A549 (cell line): Measurements from ENCODE around the gene COL8A2. TPM values are rescaled to one million over a fixed set of nuclear protein-coding genes. Genes with fewer than 3 reads are reported as not detected.

Experiments
- ATAC-seq, 2 experiments: fragments of 200-7000 bp in 1 of 2; fragments of >200 bp in 1 of 2; cut with Nextera tagmentation in 1 of 2; cut with Tn5 transposase in 1 of 2; 3 replicates each; pipeline versions ENCODE4 v1.8.0 to v1.9.1; 2018 to 2020; ENCODE audit warnings: mild to moderate bottlenecking in 1 of 2, moderate library complexity in 1 of 2
- CTCF ChIA-PET: fragments of 300-600 bp; sonication (Branson Sonifier 250); formaldehyde crosslinking; extraction: SDS; loops from one replicate; lab custom pipeline; 2021; ENCODE audit warnings: antibody characterized with exemption, inconsistent platforms; lab: Yijun Ruan, JAX
- POLR2A ChIA-PET: fragments of 350-600 bp; formaldehyde crosslinking; extraction: SDS; loops from one replicate; lab custom pipeline; 2021; ENCODE audit warnings: antibody characterized with exemption, inconsistent platforms; lab: Yijun Ruan, JAX
- DNase-seq, 2 experiments: peaks; one replicate each; pipeline versions ENCODE4 v3.0.0 to v3.0.0-alpha.2; 2011 to 2016; ENCODE audit warnings: low read depth in 1 of 2, low spot score in 1 of 2
- FAIRE-seq: peaks from 2 replicates; lab custom pipeline; 2011; peaks lifted over from hg19 to GRCh38; lab: Jason Lieb, UNC
- H3K27ac ChIP-seq, 2 experiments: fragments of >200 bp; sonication (Bioruptor Twin); formaldehyde crosslinking; 3 replicates each; pipeline ENCODE4 v1.5.1; 2016 to 2017
- H3K4me1 ChIP-seq: fragments of >200 bp; sonication (Bioruptor Twin); formaldehyde crosslinking; 3 replicates; pipeline ENCODE4 v1.6.1; 2016
- H3K4me2 ChIP-seq: fragments of >200 bp; sonication (Bioruptor Twin); formaldehyde crosslinking; 3 replicates; pipeline ENCODE4 v1.6.1; 2016
- H3K4me3 ChIP-seq: fragments of >200 bp; sonication (Bioruptor Twin); formaldehyde crosslinking; 3 replicates; pipeline ENCODE4 v1.5.1; 2016
- H3K9me3 ChIP-seq: fragments of >200 bp; sonication (Bioruptor Twin); formaldehyde crosslinking; 3 replicates; pipeline ENCODE4 v1.6.1; 2016
- CBX2 ChIP-seq: fragments of 200-600 bp; sonication (generic); IDR thresholded peaks from 2 replicates; pipeline ENCODE4 v1.6.1; 2016; ENCODE audit warnings: low read depth, mild to moderate bottlenecking, borderline replicate concordance
- CBX8 ChIP-seq: fragments of 200-600 bp; sonication (generic); IDR thresholded peaks from 2 replicates; pipeline ENCODE4 v1.6.1; 2016
- EHMT2 ChIP-seq: fragments of 200-600 bp; sonication (generic); IDR thresholded peaks from 2 replicates; pipeline ENCODE4 v1.6.1; 2016; ENCODE audit warnings: antibody characterized with exemption, low read depth, mild to moderate bottlenecking, moderate library complexity
- EP300 ChIP-seq, 2 experiments: fragments of >200 bp; sonication (Bioruptor Twin); formaldehyde crosslinking; IDR thresholded peaks; 2 replicates in 1 of 2; 3 replicates in 1 of 2; pipeline ENCODE4 v1.6.1; 2016 to 2017
- HES2 ChIP-seq: fragments of >200 bp; sonication (Bioruptor Twin); formaldehyde crosslinking; IDR thresholded peaks from 2 replicates; pipeline ENCODE4 v1.6.1; 2016
- KDM1A ChIP-seq: fragments of 200-600 bp; sonication (generic); IDR thresholded peaks from 2 replicates; pipeline ENCODE4 v1.6.1; 2016; ENCODE audit warnings: low read depth, mild to moderate bottlenecking
- KDM5A ChIP-seq: fragments of 200-600 bp; sonication (generic); IDR thresholded peaks from 2 replicates; pipeline ENCODE4 v1.6.1; 2016; ENCODE audit warnings: antibody characterized with exemption, mild to moderate bottlenecking
- PBX3 ChIP-seq: IDR thresholded peaks from 2 replicates; pipeline ENCODE4 v1.6.1; 2012
- POLR2AphosphoS2 ChIP-seq: conservative IDR thresholded peaks from 2 replicates; pipeline ENCODE4 v1.6.1; 2012; ENCODE audit warnings: low read length, improper control_type of control experiment, inconsistent platforms
- RARB ChIP-seq: fragments of 250-450 bp; sonication (Bioruptor Pico); IDR thresholded peaks from 2 replicates; pipeline ENCODE4 v1.8.0; 2021; ENCODE audit warnings: mild to moderate bottlenecking, moderate library complexity
- TP53 ChIP-seq: fragments of 250-450 bp; sonication (Bioruptor Pico); IDR thresholded peaks from 2 replicates; pipeline ENCODE4 v1.5.0; 2021; ENCODE audit warnings: mild to moderate bottlenecking, moderate library complexity
- ZSCAN20 ChIP-seq: fragments of 250-450 bp; sonication (Bioruptor Pico); IDR thresholded peaks from 2 replicates; pipeline ENCODE4 v1.8.0; 2022; ENCODE audit warnings: mild to moderate bottlenecking, moderate library complexity
- WGBS: methylation state at CpG from one replicate; pipeline ENCODE4 v1.1.6; 2017; ENCODE audit errors: missing lambda C conversion rate; 5-methylcytosine and 5-hydroxymethylcytosine counted together
- polyA plus RNA-seq, 4 experiments: library from polyadenylated mRNA; depleted of rRNA in 3 of 4; stranded (reverse); fragments of >200 nt; fragmentation: RNase III in 1 of 4; extraction: RNeasy Plus Mini Kit Qiagen cat#74134 plus additional on column Dnase treatment in 1 of 4; gene quantifications; 2 replicates in 3 of 4; 3 replicates in 1 of 4; pipeline ENCODE4 v1.2.3, GENCODE V29; 2011 to 2017
- TF ChIP-seq, protein P1 (sequence below): fragments of >200 bp; sonication (Bioruptor Twin); formaldehyde crosslinking; IDR thresholded peaks from 3 replicates; pipeline ENCODE4 v1.5.1; 2016

COL8A2 gene
- polyA plus RNA-seq, 2 of the 4 experiments (the other 2 are of a cell fraction) = 0.05 to 0.12 TPM

DNA sequence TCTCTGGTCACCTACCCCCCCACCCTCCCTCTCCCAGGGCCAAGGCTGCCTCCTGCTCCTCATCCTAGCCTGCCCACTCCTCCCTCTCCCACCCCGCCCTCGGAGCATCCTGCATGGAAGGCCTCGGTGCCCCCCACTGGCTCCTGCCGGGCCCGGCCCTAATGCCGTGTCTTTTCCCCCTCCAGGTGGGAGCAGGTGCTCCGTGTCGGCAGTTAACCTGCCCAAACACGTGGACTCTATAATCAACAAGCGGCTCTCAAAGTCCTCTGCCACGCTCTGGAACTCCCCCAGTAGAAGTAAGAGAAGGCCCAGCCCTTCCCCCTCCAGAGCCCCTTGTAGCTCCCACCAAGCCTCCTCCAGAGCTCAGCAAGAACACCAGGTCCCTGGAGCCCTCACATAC is 49.7 kb upstream of the COL8A2 start (continued):
- TF ChIP-seq HES2 (no peak), PBX3 (no peak)

DNA sequence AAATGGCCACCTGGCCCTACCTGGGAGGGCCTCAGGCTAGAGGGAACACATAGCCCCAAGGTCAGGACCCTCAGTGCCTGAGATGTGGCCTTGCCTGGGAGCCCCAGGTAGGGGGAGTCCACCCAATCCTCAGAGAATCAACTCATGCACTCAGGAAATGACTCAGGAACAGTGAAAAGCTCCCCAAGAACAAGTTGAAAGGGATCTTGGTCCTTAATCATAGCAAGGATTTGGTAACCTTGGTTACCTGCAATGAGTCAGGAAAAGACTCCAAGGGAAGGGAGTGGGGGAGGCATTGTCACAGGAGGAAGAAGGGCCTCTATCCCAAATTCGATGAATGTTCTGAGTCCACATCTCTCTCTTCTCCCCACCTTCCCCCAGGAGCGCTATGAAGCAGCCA is 48.0 kb upstream of the COL8A2 start:
- POLR2A ChIA-PET = interaction anchor here (0.7 kb wide), 1 partner anchor 17 kb away, joined by 4 read pairs; the partner anchor contains the start of gene MAP7D1
- CTCF ChIA-PET = interaction anchor here (1.3 to 8.0 kb wide), 7 partner anchors 9 to 113 kb away, joined by 3 to 54 read pairs (median 5); partner anchors contain the start of gene MAP7D1
- FAIRE-seq (no peak), DNase-seq (peak in 1 of 2 experiments; percentile 42), ATAC-seq (peak; percentile 58 to 67)
- no peak for TF ChIP-seq TP53 (CRISPR knock-in tag)
- no peak for TF ChIP-seq KDM5A
- no peaks in the 10 kb centered on the region for H3K9me3 ChIP-seq
- 60% methylated on average over 2 of the region's 2 CpGs for WGBS
- H3K27ac ChIP-seq = peak overlapping the region; percentile 58 to 82
- H3K4me3 ChIP-seq = no peak overlapping the region
- H3K4me1 ChIP-seq = peaks cover 18% of the 10 kb centered on the region
- peak overlapping the region; percentile 42 for H3K4me2 ChIP-seq

DNA sequence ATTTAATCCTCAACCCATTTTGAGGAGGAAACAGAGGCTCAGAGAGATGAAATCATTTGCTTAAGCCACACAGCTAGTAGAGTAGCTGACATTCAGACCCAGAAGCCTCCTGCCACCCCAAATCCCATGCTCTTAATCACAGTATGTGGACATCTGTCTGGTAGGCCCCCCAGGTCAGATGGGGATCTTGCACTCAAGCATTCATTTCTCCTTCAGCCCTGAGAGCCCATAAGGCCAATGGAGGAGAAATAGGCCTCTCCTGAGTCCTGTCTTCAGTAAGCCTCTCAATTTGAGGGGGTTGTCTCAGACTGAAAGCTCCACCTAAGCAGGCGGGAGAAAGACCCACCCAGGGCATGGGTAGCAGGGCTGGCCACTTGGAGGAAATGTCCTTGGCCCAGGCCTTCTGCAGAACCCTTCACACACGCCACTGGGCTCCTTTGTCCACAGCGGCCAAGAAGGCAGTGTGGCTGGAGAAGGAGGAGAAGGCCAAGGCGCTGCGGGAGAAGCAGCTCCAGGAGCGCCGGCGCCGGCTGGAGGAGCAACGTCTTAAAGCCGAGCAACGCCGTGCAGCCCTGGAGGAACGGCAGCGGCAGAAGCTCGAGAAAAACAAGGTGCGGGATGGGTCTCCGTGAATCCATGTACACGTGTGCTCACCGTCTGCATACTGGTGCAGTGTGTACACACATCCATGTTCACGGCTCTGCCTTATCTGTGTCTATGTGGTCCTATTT is 47.2 kb upstream of the COL8A2 start:
- peak overlapping the region; percentile 53 to 82 for H3K27ac ChIP-seq
- H3K4me2 ChIP-seq = peak overlapping the region; percentile 42
- H3K4me3 ChIP-seq = no peak overlapping the region
- DNase-seq (no peak), FAIRE-seq (no peak), ATAC-seq (no peak)
- no peaks in the 10 kb centered on the region for H3K9me3 ChIP-seq
- TF ChIP-seq EP300 (IDR thresholded peaks at IDR 0.05) = no peak
- no peak for TF ChIP-seq POLR2AphosphoS2
- TF ChIP-seq CBX8 = no peak
- no peak for TF ChIP-seq EHMT2
- TF ChIP-seq RARB (CRISPR knock-in tag) = no peak
- TF ChIP-seq CBX2 = no peak
- TF ChIP-seq, protein P1, sequence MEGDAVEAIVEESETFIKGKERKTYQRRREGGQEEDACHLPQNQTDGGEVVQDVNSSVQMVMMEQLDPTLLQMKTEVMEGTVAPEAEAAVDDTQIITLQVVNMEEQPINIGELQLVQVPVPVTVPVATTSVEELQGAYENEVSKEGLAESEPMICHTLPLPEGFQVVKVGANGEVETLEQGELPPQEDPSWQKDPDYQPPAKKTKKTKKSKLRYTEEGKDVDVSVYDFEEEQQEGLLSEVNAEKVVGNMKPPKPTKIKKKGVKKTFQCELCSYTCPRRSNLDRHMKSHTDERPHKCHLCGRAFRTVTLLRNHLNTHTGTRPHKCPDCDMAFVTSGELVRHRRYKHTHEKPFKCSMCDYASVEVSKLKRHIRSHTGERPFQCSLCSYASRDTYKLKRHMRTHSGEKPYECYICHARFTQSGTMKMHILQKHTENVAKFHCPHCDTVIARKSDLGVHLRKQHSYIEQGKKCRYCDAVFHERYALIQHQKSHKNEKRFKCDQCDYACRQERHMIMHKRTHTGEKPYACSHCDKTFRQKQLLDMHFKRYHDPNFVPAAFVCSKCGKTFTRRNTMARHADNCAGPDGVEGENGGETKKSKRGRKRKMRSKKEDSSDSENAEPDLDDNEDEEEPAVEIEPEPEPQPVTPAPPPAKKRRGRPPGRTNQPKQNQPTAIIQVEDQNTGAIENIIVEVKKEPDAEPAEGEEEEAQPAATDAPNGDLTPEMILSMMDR = no peak
- TF ChIP-seq HES2 = no peak
- no peak for TF ChIP-seq ZSCAN20 (CRISPR knock-in tag)
- TF ChIP-seq, all 56 proteins: peak for 0
- POLR2A ChIA-PET = interaction anchor here (0.7 kb wide), 1 partner anchor 16 kb away, joined by 4 read pairs; the partner anchor contains the start of gene MAP7D1
- peaks cover 18% of the 10 kb centered on the region for H3K4me1 ChIP-seq
- CTCF ChIA-PET = interaction anchor here (0.9 to 8.0 kb wide), 8 partner anchors 9 to 114 kb away, joined by 3 to 54 read pairs (median 4); partner anchors contain the start of gene MAP7D1
- WGBS = 95% methylated on average over 20 of the region's 21 CpGs

DNA sequence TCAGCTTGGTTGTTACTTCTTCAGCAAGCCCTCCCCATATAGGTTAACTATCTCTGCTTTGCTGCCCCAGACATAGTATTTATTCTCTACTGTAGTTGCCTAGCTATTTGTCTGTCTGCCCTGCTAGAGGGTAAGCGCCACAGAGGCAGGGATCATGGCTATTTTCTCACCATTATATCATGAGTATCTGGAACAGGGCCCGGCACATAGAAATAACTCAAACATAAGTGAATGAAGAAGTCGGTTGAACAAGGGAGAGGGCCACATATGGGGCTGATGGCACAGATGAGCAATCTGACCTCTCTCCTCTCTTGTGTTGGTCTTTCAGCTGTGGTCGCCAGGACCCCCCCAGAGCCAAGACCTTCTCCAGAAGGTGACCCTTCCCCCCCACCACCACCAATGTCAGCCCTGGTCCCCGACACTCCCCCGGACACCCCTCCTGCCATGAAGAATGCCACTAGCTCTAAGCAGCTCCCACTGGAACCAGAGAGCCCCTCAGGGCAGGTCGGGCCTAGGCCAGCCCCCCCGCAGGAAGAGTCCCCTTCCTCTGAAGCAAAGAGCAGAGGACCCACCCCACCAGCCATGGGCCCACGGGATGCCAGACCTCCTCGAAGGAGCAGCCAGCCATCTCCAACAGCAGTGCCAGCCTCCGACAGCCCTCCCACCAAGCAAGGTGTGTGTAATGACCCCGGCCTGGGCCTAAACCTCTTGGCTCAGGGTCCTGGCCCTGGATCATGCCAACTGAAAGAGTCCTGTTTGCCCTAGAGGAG is 45.8 kb upstream of the COL8A2 start:
- 81% methylated on average over 5 of the region's 12 CpGs for WGBS
- H3K4me3 ChIP-seq = no peak overlapping the region
- CTCF ChIA-PET = interaction anchor here (1.2 to 8.0 kb wide), 5 partner anchors 18 to 37 kb away, joined by 3 to 54 read pairs (median 6); partner anchors contain the start of gene TRAPPC3
- peak overlapping the region in 1 of 2 experiments; percentile 30; a peak in 1 of 6 replicates for H3K27ac ChIP-seq
- ATAC-seq (no peak), DNase-seq (no peak), FAIRE-seq (no peak)
- no peak for TF ChIP-seq KDM1A
- no peaks in the 10 kb centered on the region for H3K9me3 ChIP-seq
- peaks cover 21% of the 10 kb centered on the region for H3K4me1 ChIP-seq
- POLR2A ChIA-PET = interaction anchor here (0.6 kb wide), 1 partner anchor 53 kb away, joined by 3 read pairs; no protein-coding TSS in a partner anchor
- H3K4me2 ChIP-seq = no peak overlapping the region
